Neuronal stem cell (in vitro differentiated cells): ENCODE measurements around the gene WNK3.

ENCODE experiments used
- DNase-seq: peaks from one replicate; pipeline ENCODE4 v3.0.0-alpha.2; 2013; ENCODE audit warnings: low spot score
- H2AFZ ChIP-seq: one replicate; pipeline ENCODE4 v1.6.1; 2013; ENCODE audit warnings: mild to moderate bottlenecking, low read length, inconsistent platforms
- H2AK5ac ChIP-seq: 2 replicates; pipeline ENCODE4 v1.6.1; 2013; ENCODE audit warnings: low read depth, mild to moderate bottlenecking, inconsistent platforms, low read length, moderate library complexity, mixed read lengths
- H2BK120ac ChIP-seq: 2 replicates; pipeline ENCODE4 v1.6.1; 2013; ENCODE audit warnings: low read depth, mild to moderate bottlenecking, inconsistent platforms, low read length, moderate library complexity, mixed read lengths
- H2BK12ac ChIP-seq: one replicate; pipeline ENCODE4 v1.6.1; 2013; ENCODE audit warnings: low read length, inconsistent platforms
- H2BK15ac ChIP-seq: 2 replicates; pipeline ENCODE4 v1.6.1; 2013; ENCODE audit warnings: mild to moderate bottlenecking, low read length, inconsistent platforms, mixed read lengths
- H2BK5ac ChIP-seq: one replicate; pipeline ENCODE4 v1.6.1; 2013; ENCODE audit warnings: inconsistent platforms, mild to moderate bottlenecking, low read length, moderate library complexity
- H3K14ac ChIP-seq: one replicate; pipeline ENCODE4 v1.6.1; 2013; ENCODE audit warnings: low read length, inconsistent platforms
- H3K18ac ChIP-seq: 2 replicates; pipeline ENCODE4 v1.6.1; 2013; ENCODE audit warnings: low read length, inconsistent platforms
- H3K23ac ChIP-seq: 2 replicates; pipeline ENCODE4 v1.6.1; 2013; ENCODE audit warnings: low read depth, mild to moderate bottlenecking, mixed read lengths, low read length, inconsistent platforms; ENCODE audit not compliant: poor library complexity
- H3K27ac ChIP-seq: replicated peaks from 3 replicates; pipeline ENCODE4 v1.5.1; 2013; ENCODE audit warnings: low read length, inconsistent platforms
- H3K27me3 ChIP-seq, 3 experiments: 2 replicates each; pipeline ENCODE4 v1.6.1; 2013; ENCODE audit warnings: low read length in 3 of 3, mild to moderate bottlenecking in 2 of 3, inconsistent platforms in 1 of 3, low read depth in 1 of 3, mixed read lengths in 1 of 3, moderate library complexity in 1 of 3; ENCODE audit not compliant: control insufficient read depth in 3 of 3, insufficient read depth in 3 of 3
- H3K36me3 ChIP-seq, 2 donors: replicated peaks in 1 of 2; 2 replicates each; pipeline ENCODE4 v1.6.1; 2013; ENCODE audit warnings: low read length in 2 of 2; ENCODE audit not compliant: control insufficient read depth in 2 of 2, insufficient read depth in 2 of 2
- H3K4ac ChIP-seq: 2 replicates; pipeline ENCODE4 v1.6.1; 2013; ENCODE audit warnings: inconsistent platforms, mild to moderate bottlenecking, low read length, moderate library complexity
- H3K4me1 ChIP-seq, 2 donors: 1 replicate in 1 of 2; 2 replicates in 1 of 2; pipeline ENCODE4 v1.6.1; 2013; ENCODE audit warnings: low read length in 2 of 2, low read depth in 1 of 2; ENCODE audit not compliant: control insufficient read depth in 2 of 2, insufficient read depth in 1 of 2
- H3K4me2 ChIP-seq: one replicate; pipeline ENCODE4 v1.6.1; 2013; ENCODE audit warnings: mild to moderate bottlenecking, low read length, inconsistent platforms; ENCODE audit not compliant: insufficient read depth, poor library complexity, severe bottlenecking
- H3K4me3 ChIP-seq, 2 donors: 2 replicates each; pipeline ENCODE4 v1.5.1; 2013; ENCODE audit warnings: low read length in 2 of 2, mild to moderate bottlenecking in 2 of 2, inconsistent platforms in 1 of 2, moderate library complexity in 1 of 2
- H3K79me1 ChIP-seq: one replicate; pipeline ENCODE4 v1.6.1; 2013; ENCODE audit warnings: low read depth, mild to moderate bottlenecking, inconsistent platforms, low read length, moderate library complexity
- H3K9ac ChIP-seq: one replicate; pipeline ENCODE4 v1.6.1; 2013; ENCODE audit warnings: mild to moderate bottlenecking, low read depth, low read length, inconsistent platforms; ENCODE audit not compliant: poor library complexity
- H3K9me3 ChIP-seq, 2 donors: replicated peaks in 1 of 2; 2 replicates each; pipeline versions ENCODE3 to v1.6.1; 2013; ENCODE audit warnings: low read length in 2 of 2, mild to moderate bottlenecking in 2 of 2, inconsistent platforms in 1 of 2, low read depth in 1 of 2, mixed read lengths in 1 of 2, moderate library complexity in 1 of 2; ENCODE audit not compliant: control insufficient read depth in 2 of 2, insufficient read depth in 1 of 2
- H4K8ac ChIP-seq: one replicate; pipeline ENCODE4 v1.6.1; 2013; ENCODE audit warnings: low read depth, mild to moderate bottlenecking, inconsistent platforms, low read length, moderate library complexity
- H4K91ac ChIP-seq: one replicate; pipeline ENCODE4 v1.6.1; 2013; ENCODE audit warnings: low read length, low read depth, mild to moderate bottlenecking, inconsistent platforms; ENCODE audit not compliant: poor library complexity
- WGBS, 2 donors: extraction: QIAGEN DNeasy Blood & Tissue Kit; methylation state at CpG; one replicate each; pipeline ENCODE4 v1.1.7; 2013; ENCODE audit warnings: missing lambda C conversion rate in 2 of 2, mixed read lengths in 1 of 2; ENCODE audit not compliant: insufficient read length in 2 of 2, insufficient replicate concordance in 1 of 2; ENCODE audit errors: extremely low coverage in 2 of 2; 5-methylcytosine and 5-hydroxymethylcytosine counted together

The WNK3 gene

DNA sequence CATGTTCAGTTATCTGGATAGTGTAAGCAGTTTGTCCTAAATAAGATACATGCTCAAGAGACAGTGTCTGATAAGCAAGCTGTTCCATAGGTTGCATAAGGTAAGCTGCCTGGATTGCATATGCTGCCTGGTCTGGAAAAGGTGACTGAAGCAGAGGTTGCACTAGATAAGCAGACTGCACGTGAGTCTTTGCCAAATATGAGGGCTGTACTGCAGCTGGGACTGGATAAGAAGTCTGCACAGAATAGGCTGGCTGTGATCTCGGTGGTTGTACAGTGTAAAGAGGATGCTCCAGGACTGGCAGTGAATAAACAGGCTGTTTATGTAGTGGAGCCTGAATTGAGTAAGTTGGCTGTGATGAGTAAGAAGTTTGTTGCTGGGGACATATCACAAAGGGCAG, 68.9 kb downstream of the WNK3 start:
- no peak overlapping the region for H3K4ac ChIP-seq
- H4K8ac ChIP-seq, result no peak overlapping the region
- no peaks in the 10 kb centered on the region for H3K4me1 ChIP-seq
- H2BK5ac ChIP-seq, result no peak overlapping the region
- no peak overlapping the region for H3K4me2 ChIP-seq
- no peak overlapping the region for H2AK5ac ChIP-seq
- H3K9ac ChIP-seq, result no peak overlapping the region
- no peak for DNase-seq
- no peak overlapping the region for H2BK15ac ChIP-seq
- H3K18ac ChIP-seq, result no peak overlapping the region
- H3K14ac ChIP-seq, result no peak overlapping the region
- no peak overlapping the region for H3K23ac ChIP-seq
- H3K27ac ChIP-seq, result no peak overlapping the region
- H2BK12ac ChIP-seq, result no peak overlapping the region
- H3K36me3 ChIP-seq, result peaks cover 9 to 58% of the 10 kb centered on the region in 2 donors
- no peak overlapping the region for H4K91ac ChIP-seq
- WGBS, 2 donors, result no CpG with 5 or more reads among the region's 2 CpGs
- H2AFZ ChIP-seq, result no peak overlapping the region
- no peak overlapping the region for H3K4me3 ChIP-seq
- no peaks in the 10 kb centered on the region for H3K27me3 ChIP-seq
- no peak overlapping the region for H2BK120ac ChIP-seq
- no peaks in the 10 kb centered on the region for H3K79me1 ChIP-seq
- no peaks in the 10 kb centered on the region for H3K9me3 ChIP-seq

DNA sequence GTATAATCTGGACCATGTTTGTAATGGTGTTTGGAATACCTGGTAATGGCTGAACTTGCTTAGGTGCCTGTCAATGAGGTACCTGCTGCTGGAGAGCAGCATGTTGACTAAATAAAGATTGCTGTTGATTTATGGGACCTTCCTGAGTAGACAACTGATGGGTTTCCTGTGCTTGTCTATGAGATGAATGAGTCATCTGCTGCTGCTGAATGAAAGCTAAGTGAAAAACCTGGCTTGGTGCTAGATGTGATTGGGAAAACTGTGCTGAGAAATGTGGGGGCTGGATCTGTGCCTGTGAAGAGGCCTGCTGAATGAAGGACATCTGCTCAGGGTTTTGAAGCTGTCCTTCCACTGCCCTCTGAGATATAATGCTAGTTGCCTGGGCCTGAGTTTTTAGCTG, 69.6 kb downstream of the WNK3 start:
- Histone ChIP-seq H3K4me3 (no peak overlapping the region), H3K14ac (no peak overlapping the region), H2BK120ac (no peak overlapping the region), H3K4me1 (no peaks in the 10 kb centered on the region), H4K8ac (no peak overlapping the region), H3K27me3 (no peaks in the 10 kb centered on the region), H2AK5ac (no peak overlapping the region), H3K79me1 (no peaks in the 10 kb centered on the region), H4K91ac (no peak overlapping the region), H3K36me3 (peaks cover 9 to 54% of the 10 kb centered on the region in 2 donors), H3K27ac (no peak overlapping the region), H3K4me2 (no peak overlapping the region), H3K9ac (no peak overlapping the region), H2BK5ac (no peak overlapping the region), H3K23ac (no peak overlapping the region), H3K9me3 (no peaks in the 10 kb centered on the region), H2AFZ (no peak overlapping the region), H3K4ac (no peak overlapping the region), H2BK15ac (no peak overlapping the region), H2BK12ac (no peak overlapping the region), H3K18ac (no peak overlapping the region)
- DNase-seq, result no peak

DNA sequence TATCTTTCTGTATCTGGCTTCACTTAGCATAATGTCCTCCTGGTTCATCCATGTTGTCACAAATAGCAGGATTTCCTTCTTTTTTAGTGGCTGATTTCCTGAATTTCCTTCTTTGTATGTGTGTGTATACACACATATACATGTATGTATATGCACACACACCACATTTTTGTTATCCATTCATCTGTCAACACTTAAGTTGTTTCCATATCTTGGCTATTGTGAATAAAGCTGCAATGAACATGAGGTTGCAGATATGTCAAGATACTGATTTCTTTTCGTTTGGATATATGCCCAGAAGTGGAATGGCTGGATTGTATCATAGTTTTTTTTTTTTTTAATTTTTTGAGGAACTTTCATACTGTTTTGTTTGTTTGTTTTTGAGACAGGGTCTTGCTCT, 76.2 kb downstream of the WNK3 start:
- Histone ChIP-seq H3K23ac (no peak overlapping the region), H2BK120ac (no peak overlapping the region)
- WGBS, 2 donors, result no CpG with 5 or more reads among the region's 1 CpG

DNA sequence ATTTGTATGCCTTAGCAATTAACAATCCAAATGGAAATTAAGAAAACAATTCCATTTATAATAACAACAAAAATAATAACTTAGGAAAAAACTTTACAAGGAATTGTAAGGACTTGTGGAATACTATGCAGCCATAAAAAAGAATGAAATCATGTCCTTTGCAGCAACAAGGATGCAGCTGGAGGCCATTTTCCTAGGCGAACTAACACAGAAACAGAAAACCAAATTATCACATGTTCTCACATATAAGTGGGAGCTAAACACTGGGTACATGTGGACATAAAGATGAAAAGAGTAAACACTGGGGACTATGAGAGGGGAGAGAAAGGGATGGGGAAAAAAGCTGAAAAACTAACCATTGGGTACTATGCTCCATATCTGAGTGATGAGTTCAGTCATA, 77.4 kb downstream of the WNK3 start:
- H3K27me3 ChIP-seq, result no peaks in the 10 kb centered on the region
- H3K4me3 ChIP-seq, result no peak overlapping the region
- no peak overlapping the region for H2AFZ ChIP-seq
- no peak overlapping the region for H2BK15ac ChIP-seq
- H3K36me3 ChIP-seq, result peaks cover 0 to 8% of the 10 kb centered on the region in 2 donors
- H3K14ac ChIP-seq, result no peak overlapping the region
- H2BK12ac ChIP-seq, result no peak overlapping the region
- H3K4me1 ChIP-seq, result no peaks in the 10 kb centered on the region
- no peak overlapping the region for H3K9ac ChIP-seq
- WGBS, 2 donors, result no CpG with 5 or more reads among the region's 1 CpG
- no peak overlapping the region for H3K4me2 ChIP-seq
- H3K18ac ChIP-seq, result no peak overlapping the region
- H3K27ac ChIP-seq, result no peak overlapping the region
- no peak overlapping the region for H4K91ac ChIP-seq
- H2AK5ac ChIP-seq, result no peak overlapping the region
- H3K4ac ChIP-seq, result no peak overlapping the region
- no peak overlapping the region for H4K8ac ChIP-seq
- no peak overlapping the region for H2BK120ac ChIP-seq
- H3K79me1 ChIP-seq, result no peaks in the 10 kb centered on the region
- H3K9me3 ChIP-seq, result no peaks in the 10 kb centered on the region
- no peak for DNase-seq
- H2BK5ac ChIP-seq, result no peak overlapping the region
- no peak overlapping the region for H3K23ac ChIP-seq

More for the DNA sequence above, 76.2 kb downstream of the WNK3 start:
- Histone ChIP-seq H3K9me3 (no peaks in the 10 kb centered on the region), H4K91ac (no peak overlapping the region), H2BK15ac (no peak overlapping the region), H3K27ac (no peak overlapping the region), H3K18ac (no peak overlapping the region), H3K4ac (no peak overlapping the region), H3K36me3 (peaks cover 0 to 12% of the 10 kb centered on the region in 2 donors), H2BK12ac (no peak overlapping the region), H3K14ac (no peak overlapping the region), H3K27me3 (no peaks in the 10 kb centered on the region), H3K4me1 (no peaks in the 10 kb centered on the region), H2BK5ac (no peak overlapping the region), H2AK5ac (no peak overlapping the region), H2AFZ (no peak overlapping the region), H3K9ac (no peak overlapping the region), H3K79me1 (no peaks in the 10 kb centered on the region), H4K8ac (no peak overlapping the region), H3K4me2 (no peak overlapping the region), H3K4me3 (no peak overlapping the region)
- no peak for DNase-seq
